Endothelial cell of umbilical vein (primary cell): Measurements from ENCODE around the gene DBF4. TPM values are rescaled to one million over a fixed set of nuclear protein-coding genes. Genes with fewer than 3 reads are reported as not detected.

Source experiments
- BruUV-seq: library from RNA; stranded (reverse); fragments of 400-500 nt; replicated peaks from 2 replicates; lab custom pipeline; 2021; lab: Mats Ljungman, UMichigan
- CTCF ChIA-PET: fragments of 300-600, 350-600 bp; sonication (Branson Sonifier 250); formaldehyde crosslinking; loops from one replicate; lab custom pipeline; 2021; ENCODE audit warnings: antibody characterized with exemption, inconsistent platforms; lab: Charles Lee
- POLR2A ChIA-PET: fragments of 300-600, 350-600 bp; sonication (Branson Sonifier 250); formaldehyde crosslinking; loops from one replicate; lab custom pipeline; 2021; ENCODE audit warnings: antibody characterized with exemption, inconsistent platforms; lab: Charles Lee
- DNase-seq: peaks from one replicate; pipeline ENCODE4 v3.0.0-alpha.2; 2011; ENCODE audit warnings: low read depth, low spot score
- FAIRE-seq: peaks from 2 replicates; lab custom pipeline; 2011; peaks lifted over from hg19 to GRCh38; lab: Jason Lieb, UNC
- H2AFZ ChIP-seq: 2 replicates; pipeline ENCODE4 v1.6.0; 2012; ENCODE audit warnings: low read depth, low read length, control low read depth, inconsistent platforms
- H3K27ac ChIP-seq: 2 replicates; pipeline ENCODE4 v1.5.1; 2011; ENCODE audit warnings: low read depth, mild to moderate bottlenecking, control low read depth, low read length, moderate library complexity; ENCODE audit not compliant: insufficient read depth
- H3K27me3 ChIP-seq, 2 experiments: 2 replicates each; pipeline versions ENCODE4 v1.6.0 to v1.6.1; 2011; ENCODE audit warnings: low read length in 2 of 2, mixed read lengths in 1 of 2; ENCODE audit not compliant: control insufficient read depth in 2 of 2, insufficient read depth in 2 of 2
- H3K36me3 ChIP-seq, 2 experiments: 2 replicates in 1 of 2; 3 replicates in 1 of 2; pipeline ENCODE4 v1.5.1; 2011; ENCODE audit warnings: low read length in 2 of 2, mild to moderate bottlenecking in 1 of 2, moderate library complexity in 1 of 2; ENCODE audit not compliant: control insufficient read depth in 2 of 2, insufficient read depth in 2 of 2; ENCODE audit errors: extremely low read depth in 1 of 2
- H3K4me1 ChIP-seq: 3 replicates; pipeline ENCODE4 v1.5.1; 2011; ENCODE audit warnings: mild to moderate bottlenecking, low read length; ENCODE audit not compliant: control insufficient read depth, insufficient read depth; ENCODE audit errors: extremely low read depth
- H3K4me2 ChIP-seq: 2 replicates; pipeline ENCODE4 v1.6.1; 2011; ENCODE audit warnings: low read length, control low read depth, mixed read lengths; ENCODE audit not compliant: insufficient read depth
- H3K4me3 ChIP-seq, 3 experiments: fragments of 200-600 bp in 1 of 3; sonication (generic), shearing (Covaris generic) in 1 of 3; replicated peaks in 1 of 3; 2 replicates each; pipeline ENCODE4 v1.5.1; 2011 to 2016; ENCODE audit warnings: control low read depth in 3 of 3, low read length in 3 of 3, mild to moderate bottlenecking in 2 of 3, inconsistent platforms in 1 of 3, low read depth in 1 of 3, moderate library complexity in 1 of 3; ENCODE audit not compliant: insufficient read depth in 1 of 3
- H3K79me2 ChIP-seq: 2 replicates; pipeline ENCODE4 v1.6.0; 2012; ENCODE audit warnings: low read length, inconsistent platforms; ENCODE audit not compliant: control insufficient read depth, insufficient read depth
- H3K9ac ChIP-seq: replicated peaks from 2 replicates; pipeline ENCODE3; 2011; ENCODE audit warnings: low read length, control low read depth; ENCODE audit not compliant: insufficient read depth; ENCODE audit errors: extremely low read depth
- H3K9me1 ChIP-seq: replicated peaks from 3 replicates; pipeline ENCODE4 v1.6.0; 2011; ENCODE audit warnings: mild to moderate bottlenecking, low read length; ENCODE audit not compliant: control insufficient read depth, insufficient read depth; ENCODE audit errors: extremely low read depth
- H3K9me3 ChIP-seq: replicated peaks from 2 replicates; pipeline ENCODE4 v1.5.1; 2012; ENCODE audit warnings: low read length, inconsistent platforms; ENCODE audit not compliant: control insufficient read depth, insufficient read depth
- H4K20me1 ChIP-seq: replicated peaks from 2 replicates; pipeline ENCODE3; 2011; ENCODE audit warnings: mild to moderate bottlenecking, low read length; ENCODE audit not compliant: control insufficient read depth, insufficient read depth; ENCODE audit errors: extremely low read depth
- CTCF ChIP-seq, 2 donors: IDR thresholded peaks; 1 replicate in 1 of 2; 2 replicates in 1 of 2; pipeline ENCODE4 v1.5.1; 2011; ENCODE audit warnings: low read length in 2 of 2, mild to moderate bottlenecking in 2 of 2, moderate library complexity in 2 of 2, control low read depth in 1 of 2, inconsistent platforms in 1 of 2, low read depth in 1 of 2; ENCODE audit not compliant: insufficient read depth in 1 of 2; ENCODE audit errors: extremely low read depth in 1 of 2
- EZH2 ChIP-seq: IDR thresholded peaks from 2 replicates; pipeline ENCODE4 v1.6.1; 2012; ENCODE audit warnings: borderline replicate concordance, low read depth, mild to moderate bottlenecking, moderate library complexity, low read length, inconsistent platforms; ENCODE audit not compliant: severe bottlenecking
- FOS ChIP-seq: IDR thresholded peaks from 2 replicates; pipeline ENCODE4 v1.6.1; 2011; ENCODE audit warnings: mild to moderate bottlenecking, low read length, moderate library complexity, borderline replicate concordance; ENCODE audit not compliant: insufficient read depth
- GATA2 ChIP-seq: IDR thresholded peaks from 2 replicates; pipeline ENCODE4 v1.7.0; 2011; ENCODE audit warnings: low read depth, mild to moderate bottlenecking, moderate library complexity, mixed read lengths, low read length; ENCODE audit not compliant: insufficient read length, insufficient read depth
- JUN ChIP-seq: IDR thresholded peaks from 2 replicates; pipeline ENCODE4 v1.6.1; 2011; ENCODE audit warnings: borderline replicate concordance, low read depth; ENCODE audit not compliant: insufficient read length, insufficient read depth
- MAX ChIP-seq: IDR thresholded peaks from 2 replicates; pipeline ENCODE4 v1.6.1; 2011; ENCODE audit not compliant: insufficient read depth, insufficient read length
- MYC ChIP-seq: IDR thresholded peaks from one replicate; pipeline ENCODE4 v1.6.1; 2011; ENCODE audit warnings: mild to moderate bottlenecking, low read depth, low read length
- POLR2A ChIP-seq: IDR thresholded peaks from 2 replicates; pipeline ENCODE4 v1.6.1; 2012; ENCODE audit warnings: low read depth, mild to moderate bottlenecking, control low read depth, low read length
- POLR2AphosphoS5 ChIP-seq: IDR thresholded peaks from 2 replicates; pipeline ENCODE4 v1.6.1; 2012; ENCODE audit warnings: low read depth, mild to moderate bottlenecking, control low read depth, low read length, moderate library complexity; ENCODE audit not compliant: insufficient read depth
- dilution Hi-C: fragments of 300-500 bp; cut with MboI; formaldehyde crosslinking; loops from one replicate; pipeline ENCODE4 v1.15.0; 2019; ENCODE audit warnings: low sequenced_read_pairs; ENCODE audit not compliant: extremely low pct_ligation_motif_present
- intact Hi-C: fragments of 100-400 bp; cut with micrococcal nuclease; formaldehyde crosslinking; loops from one replicate; pipeline ENCODE4 v1.10.0; 2022
- polyA plus RNA-seq, 4 experiments: library from polyadenylated mRNA; depleted of rRNA in 3 of 4; stranded (reverse) in 3 of 4; unstranded in 1 of 4; fragments of >200 nt; gene quantifications; 2 replicates each; pipeline versions ENCODE4 v1.2.1 to v1.2.3, GENCODE V29; 2011 to 2012; ENCODE audit warnings: missing spikeins in 1 of 4
- total RNA-seq: library from RNA; stranded (reverse); gene quantifications from 2 replicates; pipeline ENCODE4 v1.2.3, GENCODE V29; 2021

Gene DBF4
- total and polyA plus RNA-seq, 2 donors (not counting 3 experiments of a cell fraction or from before 2014, with no cell fraction given): 3.7 to 39.7 TPM

GRCh38 chr7:87875151-87876039, 898 bp upstream of the DBF4 start:
- Histone ChIP-seq H3K36me3 (no peaks in the 10 kb centered on the region), H3K4me1 (peaks cover 17% of the 10 kb centered on the region), H3K9me3 (no peaks in the 10 kb centered on the region), H4K20me1 (no peaks in the 10 kb centered on the region), H3K9me1 (no peaks in the 10 kb centered on the region), H3K9ac (peak overlapping the region; percentile 79), H3K27me3 (no peaks in the 10 kb centered on the region), H3K4me3 (peak overlapping the region; percentile 87 to 100 (median 93)), H3K79me2 (peaks cover 76% of the 10 kb centered on the region), H3K4me2 (peak overlapping the region; percentile 78), H3K27ac (peak overlapping the region; percentile 61), H2AFZ (peak overlapping the region; percentile 92)
- ChIA-PET CTCF (interaction anchor here (1.0 to 2.4 kb wide), 4 partner anchors 78 to 370 kb away, joined by 3 to 9 read pairs (median 5); partner anchors contain the start of gene RUNDC3B), POLR2A (no interaction called here)
- dilution Hi-C loops: no loop called here
- FAIRE-seq (no peak), DNase-seq (peak; percentile 5)
- intact Hi-C loops: loop anchor here (1.0 to 5.0 kb wide), 6 partner anchors 77 to 723 kb away; partner anchors contain the start of genes DMTF1 and RUNDC3B
- TSS peak; percentile 33 for BruUV-seq
- TF ChIP-seq MYC: no peak
- TF ChIP-seq JUN: no peak
- TF ChIP-seq FOS: no peak

- H3K27ac ChIP-seq: peak overlapping the region; percentile 54
- TSS peak; percentile 59 for BruUV-seq
- DNase-seq: peak; percentile 69
- H3K9ac ChIP-seq: peak overlapping the region; percentile 78
- no peaks in the 10 kb centered on the region for H4K20me1 ChIP-seq
- POLR2A ChIA-PET: no interaction called here
- dilution Hi-C loops: no loop called here
- no peaks in the 10 kb centered on the region for H3K9me1 ChIP-seq
- TF ChIP-seq MAX (no peak), GATA2 (no peak), JUN (no peak), CTCF (IDR thresholded peaks at IDR 0.05; ENCODE audit: extremely low read depth in 1 of 2, insufficient read depth in 1 of 2, low read depth in 1 of 2, low read length in 2 of 2) (no peak), FOS (no peak), MYC (no peak), POLR2A (no peak), POLR2AphosphoS5 (no peak), EZH2 (no peak)
- H3K4me1 ChIP-seq: peaks cover 17% of the 10 kb centered on the region
- H3K27me3 ChIP-seq: no peaks in the 10 kb centered on the region
- H3K9me3 ChIP-seq: no peaks in the 10 kb centered on the region
- intact Hi-C loops: loop anchor here (1.0 to 5.0 kb wide), 7 partner anchors 57 to 724 kb away; partner anchors contain the start of genes ADAM22, DMTF1 and RUNDC3B
- H3K4me3 ChIP-seq: peak overlapping the region; percentile 93 to 100 (median 98)
- peaks cover 0 to 2% of the 10 kb centered on the region in 2 experiments for H3K36me3 ChIP-seq
- peak; percentile 37 for FAIRE-seq
- peak overlapping the region; percentile 99 for H3K4me2 ChIP-seq
- H3K79me2 ChIP-seq: peaks cover 84% of the 10 kb centered on the region
- CTCF ChIA-PET: interaction anchor here (1.2 to 2.4 kb wide), 3 partner anchors 80 to 371 kb away, joined by 3 to 9 read pairs (median 5); no protein-coding TSS in a partner anchor
- peak overlapping the region; percentile 80 for H2AFZ ChIP-seq
Observed at GRCh38 chr7:87876869-87877234, 559 bp downstream of the DBF4 start.
